ENCODE results near the gene SFTA2.

DNA sequence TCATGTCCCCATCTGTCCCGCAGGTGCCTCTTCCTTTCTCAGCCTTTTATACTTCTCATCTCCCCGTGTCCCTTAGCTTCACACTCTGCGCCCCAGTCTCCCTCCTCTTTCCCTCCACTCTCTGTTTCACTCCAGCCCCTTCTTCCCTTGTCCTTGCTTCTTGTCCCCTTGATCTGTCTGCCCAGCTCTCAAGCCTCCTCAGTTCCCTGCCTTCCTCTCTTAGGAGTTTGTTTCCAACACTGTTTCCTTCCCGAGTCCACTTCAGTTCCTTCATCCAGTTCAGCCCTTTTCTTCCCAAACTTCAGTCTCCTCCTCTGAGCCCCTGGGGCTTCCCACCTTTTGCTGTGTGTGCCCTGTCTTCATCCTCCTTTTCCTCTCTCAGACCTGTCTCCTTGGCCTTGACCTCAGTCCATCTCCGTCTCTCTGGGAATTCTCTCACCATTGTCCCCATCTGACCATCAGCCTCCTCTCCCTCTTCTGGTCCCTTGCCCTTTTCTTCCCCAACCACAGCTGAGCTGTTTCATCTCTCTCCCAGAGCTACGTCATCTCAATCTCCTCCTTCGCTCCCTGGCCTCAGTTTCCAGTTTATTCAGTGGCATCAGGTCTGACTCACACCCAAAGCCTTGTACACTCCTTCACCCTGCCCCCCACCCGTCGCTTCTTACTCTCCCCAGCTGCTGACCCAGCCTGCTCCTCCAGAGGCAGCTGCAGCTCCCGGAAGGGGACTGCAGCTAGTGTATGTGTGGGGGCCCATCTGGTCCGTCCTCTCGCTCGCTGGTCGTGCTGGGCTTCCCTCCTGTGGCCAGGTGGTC, 50.4 kb downstream of the SFTA2 start:
- TF ChIP-seq POLR2AphosphoS5 (IDR thresholded peaks at IDR 0.05; ENCODE audit: low read depth, low read length) (no peak), SIN3A (IDR thresholded peaks at IDR 0.05; ENCODE audit: borderline replicate concordance, insufficient read depth, low read length) (no peak)

Data from PFSK-1 (cell line).